ENCODE results near the gene CELF5.

The CELF5 gene

DNA sequence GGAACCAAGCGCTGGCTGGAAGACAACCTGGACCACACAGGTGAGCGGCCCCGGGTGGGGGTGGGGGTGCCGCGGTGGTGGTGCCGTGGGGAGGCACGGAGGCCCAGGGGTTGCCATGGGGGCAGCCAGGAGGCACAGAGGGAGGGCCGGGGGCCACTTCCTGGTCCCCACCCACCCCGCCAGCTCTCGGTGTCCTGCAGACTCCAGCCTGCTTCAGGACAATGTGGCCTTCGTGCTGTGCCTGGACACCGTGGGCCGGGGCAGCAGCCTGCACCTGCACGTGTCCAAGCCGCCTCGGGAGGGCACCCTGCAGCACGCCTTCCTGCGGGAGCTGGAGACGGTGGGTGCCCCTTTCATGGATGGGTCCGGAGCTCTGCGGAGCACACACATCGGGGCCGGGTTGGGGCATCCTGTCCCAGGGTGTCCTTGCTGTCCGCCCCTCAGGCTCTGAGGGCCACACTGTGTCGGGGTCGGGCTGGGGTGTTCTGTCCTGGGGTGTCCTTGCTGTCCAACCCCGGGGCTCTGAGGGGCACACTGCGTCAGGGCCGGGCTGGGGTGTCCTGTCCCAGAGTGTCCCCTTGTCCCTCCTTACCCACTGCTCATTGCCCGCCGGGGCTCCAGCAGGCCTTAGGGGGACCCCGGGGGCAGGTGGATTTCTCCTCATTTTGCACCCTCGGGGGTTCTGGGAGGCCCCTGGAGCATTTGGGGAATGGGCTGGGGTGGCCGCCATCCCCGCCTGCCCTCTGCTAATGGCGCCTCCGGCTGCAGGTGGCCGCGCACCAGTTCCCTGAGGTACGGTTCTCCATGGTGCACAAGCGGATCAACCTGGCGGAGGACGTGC lies 20.4 kb upstream of the CELF5 start:
- TF ChIP-seq, protein P1, sequence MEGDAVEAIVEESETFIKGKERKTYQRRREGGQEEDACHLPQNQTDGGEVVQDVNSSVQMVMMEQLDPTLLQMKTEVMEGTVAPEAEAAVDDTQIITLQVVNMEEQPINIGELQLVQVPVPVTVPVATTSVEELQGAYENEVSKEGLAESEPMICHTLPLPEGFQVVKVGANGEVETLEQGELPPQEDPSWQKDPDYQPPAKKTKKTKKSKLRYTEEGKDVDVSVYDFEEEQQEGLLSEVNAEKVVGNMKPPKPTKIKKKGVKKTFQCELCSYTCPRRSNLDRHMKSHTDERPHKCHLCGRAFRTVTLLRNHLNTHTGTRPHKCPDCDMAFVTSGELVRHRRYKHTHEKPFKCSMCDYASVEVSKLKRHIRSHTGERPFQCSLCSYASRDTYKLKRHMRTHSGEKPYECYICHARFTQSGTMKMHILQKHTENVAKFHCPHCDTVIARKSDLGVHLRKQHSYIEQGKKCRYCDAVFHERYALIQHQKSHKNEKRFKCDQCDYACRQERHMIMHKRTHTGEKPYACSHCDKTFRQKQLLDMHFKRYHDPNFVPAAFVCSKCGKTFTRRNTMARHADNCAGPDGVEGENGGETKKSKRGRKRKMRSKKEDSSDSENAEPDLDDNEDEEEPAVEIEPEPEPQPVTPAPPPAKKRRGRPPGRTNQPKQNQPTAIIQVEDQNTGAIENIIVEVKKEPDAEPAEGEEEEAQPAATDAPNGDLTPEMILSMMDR (IDR thresholded peaks at IDR 0.05; ENCODE audit: low read depth, low read length) = no peak
- no peak overlapping the region for H3K4me3 ChIP-seq (replicated peaks in 1 of 2; ENCODE audit: low read depth in 2 of 2, low read length in 2 of 2)
- no peak for DNase-seq (ENCODE audit: low read depth in 2 of 2)

DNA sequence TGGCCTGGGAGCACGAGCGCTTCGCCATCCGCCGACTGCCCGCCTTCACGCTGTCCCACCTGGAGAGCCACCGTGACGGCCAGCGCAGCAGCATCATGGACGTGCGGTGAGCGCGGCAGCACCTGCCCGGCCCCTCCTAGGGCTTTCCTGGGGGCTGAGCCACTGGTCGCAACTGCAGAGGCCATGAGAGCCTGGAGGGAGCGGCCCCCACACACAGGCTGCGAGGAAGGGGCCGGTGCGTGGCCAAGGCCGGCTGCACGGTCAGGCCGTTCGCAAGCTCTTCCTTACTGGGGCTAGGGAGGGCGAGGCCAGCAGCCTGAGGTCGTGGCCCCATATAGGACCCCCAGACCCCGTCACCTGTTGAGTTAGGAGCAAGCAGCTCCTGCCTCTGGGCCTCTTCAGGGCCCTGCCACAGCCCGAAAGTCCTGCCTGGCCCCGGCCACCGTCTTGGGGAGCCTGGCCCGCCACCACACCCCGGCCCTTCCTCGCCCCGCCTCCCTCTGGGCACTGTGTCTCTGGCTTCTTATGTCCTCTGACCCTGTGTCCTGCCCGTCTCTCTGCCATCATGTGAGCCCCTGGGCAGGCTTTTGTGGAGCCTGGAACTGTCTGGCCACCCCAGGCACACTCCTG lies 19.7 kb upstream of the CELF5 start:
- TF ChIP-seq, protein P1 (IDR thresholded peaks at IDR 0.05; ENCODE audit: low read depth, low read length) = no peak
- no peak for DNase-seq (ENCODE audit: low read depth in 2 of 2)
- H3K4me3 ChIP-seq (replicated peaks in 1 of 2; ENCODE audit: low read depth in 2 of 2, low read length in 2 of 2) = no peak overlapping the region

DNA sequence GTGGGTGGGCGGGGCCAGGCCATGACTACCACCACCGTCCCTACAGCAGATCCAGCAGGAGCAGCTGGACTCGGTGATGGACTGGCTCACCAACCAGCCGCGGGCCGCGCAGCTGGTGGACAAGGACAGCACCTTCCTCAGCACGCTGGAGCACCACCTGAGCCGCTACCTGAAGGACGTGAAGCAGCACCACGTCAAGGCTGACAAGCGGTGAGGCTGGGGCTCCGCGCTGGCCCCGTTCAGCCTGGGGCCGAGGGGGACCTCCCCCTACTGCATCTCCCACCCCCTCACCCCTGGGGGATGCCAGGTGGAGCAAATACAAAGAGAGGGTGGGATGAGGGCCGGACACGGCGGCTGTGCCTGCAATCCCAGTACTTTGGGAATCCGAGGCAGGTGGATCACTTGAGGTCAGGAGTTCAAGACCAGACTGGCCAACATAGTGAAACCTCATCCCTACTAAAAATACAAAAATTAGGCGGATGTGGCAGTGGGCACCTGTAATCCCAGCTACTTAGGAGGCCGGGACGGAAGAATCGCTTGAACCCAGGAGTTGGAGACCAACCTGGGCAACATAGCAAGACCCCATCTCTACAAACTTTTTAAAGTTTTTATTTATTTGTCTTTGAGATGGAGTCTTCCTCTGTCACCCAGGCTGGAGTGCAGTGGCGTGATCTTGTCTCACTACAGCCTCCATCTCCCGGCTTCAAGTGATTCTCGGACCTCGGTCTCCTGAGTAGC lies 18.1 kb upstream of the CELF5 start:
- H3K4me3 ChIP-seq (replicated peaks in 1 of 2; ENCODE audit: low read depth in 2 of 2, low read length in 2 of 2) = no peak overlapping the region
- DNase-seq (ENCODE audit: low read depth in 2 of 2) = no peak
- TF ChIP-seq, protein P1 (IDR thresholded peaks at IDR 0.05; ENCODE audit: low read depth, low read length) = no peak

DNA sequence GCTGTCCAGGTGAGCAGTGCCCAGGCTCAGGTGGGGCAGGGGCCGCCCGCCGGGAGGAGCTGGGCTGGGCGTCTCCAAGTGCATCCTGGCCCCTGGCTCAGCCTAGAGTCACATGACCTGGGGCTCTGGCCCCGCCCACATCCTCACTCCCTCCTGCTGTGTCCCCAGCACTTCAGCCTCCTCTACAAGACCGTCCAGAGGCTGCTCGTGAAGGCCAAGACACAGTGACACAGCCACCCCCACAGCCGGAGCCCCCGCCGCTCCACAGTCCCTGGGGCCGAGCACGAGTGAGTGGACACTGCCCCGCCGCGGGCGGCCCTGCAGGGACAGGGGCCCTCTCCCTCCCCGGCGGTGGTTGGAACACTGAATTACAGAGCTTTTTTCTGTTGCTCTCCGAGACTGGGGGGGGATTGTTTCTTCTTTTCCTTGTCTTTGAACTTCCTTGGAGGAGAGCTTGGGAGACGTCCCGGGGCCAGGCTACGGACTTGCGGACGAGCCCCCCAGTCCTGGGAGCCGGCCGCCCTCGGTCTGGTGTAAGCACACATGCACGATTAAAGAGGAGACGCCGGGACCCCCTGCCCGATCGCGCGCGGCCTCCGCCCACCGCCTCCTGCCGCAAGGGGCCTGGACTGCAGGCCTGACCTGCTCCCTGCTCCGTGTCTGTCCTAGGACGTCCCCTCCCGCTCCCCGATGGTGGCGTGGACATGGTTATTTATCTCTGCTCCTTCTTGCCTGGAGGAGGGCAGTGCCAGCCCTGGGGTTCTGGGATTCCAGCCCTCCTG lies 16.8 kb upstream of the CELF5 start:
- DNase-seq (ENCODE audit: low read depth in 2 of 2) = no peak
- no peak overlapping the region for H3K4me3 ChIP-seq (replicated peaks in 1 of 2; ENCODE audit: low read depth in 2 of 2, low read length in 2 of 2)
- TF ChIP-seq, protein P1 (IDR thresholded peaks at IDR 0.05; ENCODE audit: low read depth, low read length) = no peak

DNA sequence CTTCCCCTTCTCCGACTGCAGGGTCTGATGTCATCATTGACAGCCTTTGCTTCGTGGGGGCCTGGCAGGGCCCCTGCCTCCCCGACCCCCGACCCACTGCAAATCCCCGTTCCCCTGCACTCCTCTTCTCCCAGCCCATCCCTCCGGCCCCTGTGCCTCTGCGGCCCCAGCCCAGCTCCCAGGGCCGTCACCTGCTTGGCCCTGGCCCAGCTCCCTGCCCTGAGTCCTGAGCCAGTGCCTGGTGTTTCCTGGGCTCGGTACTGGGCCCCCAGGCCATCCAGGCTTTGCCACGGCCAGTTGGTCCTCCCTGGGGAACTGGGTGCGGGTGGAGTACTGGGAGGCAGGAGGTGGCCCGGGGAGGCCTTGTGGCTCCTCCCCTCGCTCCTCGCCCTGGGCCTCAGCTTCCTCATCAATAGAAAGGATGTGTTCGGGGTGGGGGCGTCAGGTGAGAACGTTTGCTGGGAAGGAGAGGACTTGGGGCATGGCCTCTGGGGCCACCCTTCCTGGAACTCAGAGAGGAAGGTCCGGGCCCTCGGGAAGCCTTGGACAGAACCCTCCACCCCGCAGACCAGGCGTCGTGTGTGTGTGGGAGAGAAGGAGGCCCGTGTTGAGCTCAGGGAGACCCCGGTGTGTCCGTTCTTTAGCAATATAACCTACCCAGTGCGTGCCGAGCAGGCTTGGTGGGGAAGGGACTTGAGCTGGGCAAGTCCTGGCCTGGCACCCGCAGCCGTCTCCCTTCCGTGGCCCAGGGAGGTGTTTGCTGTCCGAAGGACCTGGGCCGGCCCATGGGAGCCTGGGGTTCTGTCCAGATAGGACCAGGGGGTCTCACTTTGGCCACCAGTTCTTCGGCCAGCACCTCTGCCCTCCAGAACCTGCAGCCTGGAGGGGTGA lies 15.9 kb upstream of the CELF5 start:
- no peak for DNase-seq (ENCODE audit: low read depth in 2 of 2)
- no peak overlapping the region for H3K4me3 ChIP-seq (replicated peaks in 1 of 2; ENCODE audit: low read depth in 2 of 2, low read length in 2 of 2)

More for the DNA sequence above, 15.9 kb upstream of the CELF5 start:
- TF ChIP-seq, protein P1 (IDR thresholded peaks at IDR 0.05; ENCODE audit: low read depth, low read length) = no peak
